K562 (cell line): ENCODE results near the gene UBASH3A. TPM values are rescaled to one million over a fixed set of nuclear protein-coding genes. Genes with fewer than 3 reads are reported as not detected.

Source experiments
- ATF1 ChIP-seq, 2 experiments: fragments of 450-650 bp in 1 of 2; IDR thresholded peaks; 2 replicates each; pipeline ENCODE4 v1.6.1; 2016; ENCODE audit warnings: missing compliant biosample characterization in 1 of 2, missing genetic modification characterization in 1 of 2
- BRD4 ChIP-seq: fragments of 200-600 bp; sonication (generic); IDR thresholded peaks from 2 replicates; pipeline ENCODE4 v1.6.1; 2017; ENCODE audit warnings: inconsistent platforms
- CBFA2T2 ChIP-seq: fragments of 450-650 bp; conservative IDR thresholded peaks from 2 replicates; pipeline ENCODE4 v1.6.1; 2017; ENCODE audit warnings: mild to moderate bottlenecking
- CBX5 ChIP-seq: IDR thresholded peaks from 2 replicates; pipeline ENCODE4 v1.6.1; 2014; ENCODE audit warnings: low read depth, borderline replicate concordance
- CLOCK ChIP-seq: fragments of 250-450 bp; sonication (Bioruptor Pico); IDR thresholded peaks from 2 replicates; pipeline ENCODE4 v1.4.0; 2020; ENCODE audit warnings: mild to moderate bottlenecking, moderate library complexity, borderline replicate concordance
- DDX20 ChIP-seq: fragments of 450-650 bp; IDR thresholded peaks from 2 replicates; pipeline ENCODE4 v1.6.1; 2016; ENCODE audit warnings: missing genetic modification characterization, low read depth, mild to moderate bottlenecking, missing compliant biosample characterization, moderate library complexity
- EHMT2 ChIP-seq: fragments of 450-650 bp; IDR thresholded peaks from 2 replicates; pipeline ENCODE4 v1.6.1; 2018; ENCODE audit warnings: antibody characterized with exemption
- EP300 ChIP-seq: IDR thresholded peaks from 2 replicates; pipeline ENCODE4 v1.6.1; 2012; ENCODE audit warnings: low read length, improper control_type of control experiment
- HDAC8 ChIP-seq: fragments of 450-650 bp; IDR thresholded peaks from 2 replicates; pipeline ENCODE4 v1.6.1; 2016; ENCODE audit warnings: mild to moderate bottlenecking, missing genetic modification characterization, moderate library complexity, missing compliant biosample characterization
- MITF ChIP-seq: IDR thresholded peaks from 2 replicates; pipeline ENCODE4 v1.6.1; 2014; ENCODE audit warnings: antibody characterized with exemption
- NFE2L1 ChIP-seq: fragments of 450-650 bp; IDR thresholded peaks from 2 replicates; pipeline ENCODE4 v1.6.1; 2016; ENCODE audit warnings: missing genetic modification characterization, low read depth, mild to moderate bottlenecking, missing compliant biosample characterization, moderate library complexity, borderline replicate concordance
- RNF219 ChIP-seq: fragments of 250-450 bp; sonication (Bioruptor Pico); IDR thresholded peaks from 2 replicates; pipeline ENCODE4 v1.5.0; 2022; ENCODE audit warnings: mild to moderate bottlenecking
- SMC3 ChIP-seq: conservative IDR thresholded peaks from 2 replicates; pipeline ENCODE4 v1.6.1; 2011; ENCODE audit warnings: low read depth, low read length, improper control_type of control experiment; ENCODE audit not compliant: insufficient read depth
- SOX6 ChIP-seq: fragments of 450-650 bp; IDR thresholded peaks from 2 replicates; pipeline ENCODE4 v1.6.1; 2014; ENCODE audit warnings: mild to moderate bottlenecking
- ZBTB49 ChIP-seq: sonication (generic); formaldehyde crosslinking; IDR thresholded peaks from 2 replicates; pipeline ENCODE4 v1.8.0; 2022; ENCODE audit warnings: missing genetic modification reagents, mild to moderate bottlenecking, borderline replicate concordance
- ZBTB9 ChIP-seq: fragments of 450-650 bp; formaldehyde crosslinking; IDR thresholded peaks from 2 replicates; pipeline ENCODE4 v1.4.0; 2020; ENCODE audit warnings: mild to moderate bottlenecking, moderate library complexity
- ZFX ChIP-seq: sonication (generic); formaldehyde crosslinking; IDR thresholded peaks from 2 replicates; pipeline ENCODE4 v1.8.0; 2022; ENCODE audit warnings: mild to moderate bottlenecking, missing genetic modification reagents, moderate library complexity
- ZNF75A ChIP-seq: fragments of 450-650 bp; formaldehyde crosslinking; IDR thresholded peaks from 2 replicates; pipeline ENCODE4 v1.4.0; 2020; ENCODE audit warnings: mild to moderate bottlenecking
- ZNF785 ChIP-seq: fragments of 250-450 bp; sonication (Bioruptor Pico); IDR thresholded peaks from 2 replicates; pipeline ENCODE4 v1.4.0; 2020; ENCODE audit warnings: mild to moderate bottlenecking
- polyA plus RNA-seq, 8 experiments: library from polyadenylated mRNA; depleted of rRNA in 4 of 8; stranded (reverse) in 5 of 8; unstranded in 3 of 8; fragments of >200 nt; fragmentation: Nextera tagmentation in 2 of 8; fragmentation: Illumina TruSeq in 1 of 8; extraction: Ambion mirVana in 2 of 8; extraction: Trizol in 1 of 8; gene quantifications; 2 replicates each; pipeline versions ENCODE4 v1.2.1 to v1.2.3, GENCODE V29; 2011 to 2014; ENCODE audit warnings: inconsistent platforms in 1 of 8, missing spikeins in 1 of 8
- total RNA-seq, 7 experiments: library from RNA; depleted of rRNA in 6 of 7; stranded (reverse); fragments of >200 nt in 6 of 7; fragmentation: Illumina TruSeq in 2 of 7; extraction: Trizol in 2 of 7; gene quantifications; 2 replicates each; pipeline versions ENCODE4 v1.2.1 to v1.2.3, GENCODE V29; 2011 to 2021; ENCODE audit warnings: low replicate concordance in 1 of 7

The UBASH3A gene
- total and polyA plus RNA-seq, 9 of the 15 experiments (the other 6 are each of a cell fraction or from before 2014, with no cell fraction given), result 0.23 to 1.8 (median 1.1) TPM

GRCh38 chr21:42403611-42404231, at the start of gene UBASH3A (continued):
- TF ChIP-seq ZBTB49 (no peak), DDX20 (tag) (no peak), RNF219 (CRISPR knock-in tag) (no peak), NFE2L1 (tag) (no peak), EHMT2 (peak; percentile 83), CLOCK (CRISPR knock-in tag) (no peak), SOX6 (peak; percentile 81), ZFX (CRISPR knock-in tag) (peak; percentile 65), ZNF75A (CRISPR knock-in tag) (no peak), BRD4 (no peak), CBFA2T2 (peak; percentile 95), ZNF785 (no peak), EP300 (peak; percentile 84), ATF1 (CRISPR knock-in tag; IDR thresholded peaks at IDR 0.05) (no peak), ATF1 (tag; IDR thresholded peaks at IDR 0.05) (no peak), HDAC8 (tag) (peak; percentile 58; the same call in 1 of the 2 replicates), CBX5 (no peak), SMC3 (no peak), ZBTB9 (CRISPR knock-in tag) (no peak), MITF (0 out of 2 replicates have a peak, but pooled peaks have one; percentile 27)
